ENCODE measurements around the gene ITGB1. TPM values are rescaled to one million over a fixed set of nuclear protein-coding genes. Genes with fewer than 3 reads are reported as not detected.
"Not testable (repeated sequence)": the region's sequence is repeated elsewhere in the genome, so short reads cannot be mapped to it uniquely, and the experiment has no call there.

The ITGB1 gene
- total and polyA plus RNA-seq, 7 experiments from 2014 or later = 26.5 to 205 (median 53.5) TPM

- H3K9me3 Mint-ChIP-seq = peaks cover 0 to 2% (median 0%) of the 10 kb centered on the region in 11 donors
- H3K27ac Mint-ChIP-seq = peak overlapping the region in 8 of 9 donors; percentile 4 to 93 (median 82)
- H3K4me1 Mint-ChIP-seq = peaks cover 15 to 33% (median 24%) of the 10 kb centered on the region in 7 donors
- intact Hi-C loops (cut with micrococcal nuclease) = loop anchor here in 1 of 2 donors (2.0 to 10.0 kb wide), 2 partner anchors 27 to 727 kb away; no protein-coding TSS in a partner anchor
- Histone ChIP-seq H3K9me3 (ENCODE audit: control insufficient read depth in 2 of 3, low read length in 3 of 3) (no peaks in the 10 kb centered on the region), H3K27me3 (ENCODE audit: control insufficient read depth in 2 of 2, insufficient read depth in 2 of 2, low read length in 2 of 2) (no peaks in the 10 kb centered on the region), H3K27ac (ENCODE audit: low read depth, low read length) (no peak overlapping the region), H3K4me3 (ENCODE audit: low read length) (no peak overlapping the region), H3K36me3 (ENCODE audit: control insufficient read depth in 2 of 3, insufficient read depth in 3 of 3, low read length in 3 of 3) (no peaks in the 10 kb centered on the region), H3K4me1 (ENCODE audit: control insufficient read depth in 2 of 2, insufficient read depth in 2 of 2, low read length in 2 of 2) (peaks cover 11 to 32% of the 10 kb centered on the region in 2 donors)
- H3K36me3 Mint-ChIP-seq = no peaks in the 10 kb centered on the region
- POLR2A ChIA-PET = interaction anchor here (2.0 kb wide), 1 partner anchor 604 kb away, joined by 12 read pairs; no protein-coding TSS in a partner anchor
- ATAC-seq (no peak), DNase-seq (peak in 1 of 9 donors; percentile 6)
- CTCF ChIA-PET = interaction anchor here (0.6 kb wide), 1 partner anchor 509 kb away, joined by 4 read pairs; no protein-coding TSS in a partner anchor
- H3K27me3 Mint-ChIP-seq = peaks cover 0 to 5% (median 0%) of the 10 kb centered on the region in 5 donors
- peak overlapping the region in 7 of 10 donors; percentile 8 to 96 (median 90) for H3K4me3 Mint-ChIP-seq
Observed at GRCh38 chr10:32981760-32982159, 23.7 kb upstream of the ITGB1 start.

- Histone ChIP-seq H3K27ac (ENCODE audit: low read depth, low read length) (peak overlapping the region; percentile 56), H3K4me3 (ENCODE audit: low read length) (peak overlapping the region; percentile 64), H3K36me3 (ENCODE audit: control insufficient read depth in 2 of 3, insufficient read depth in 3 of 3, low read length in 3 of 3) (no peaks in the 10 kb centered on the region), H3K9me3 (ENCODE audit: control insufficient read depth in 2 of 3, low read length in 3 of 3) (no peaks in the 10 kb centered on the region), H3K4me1 (ENCODE audit: control insufficient read depth in 2 of 2, insufficient read depth in 2 of 2, low read length in 2 of 2) (peaks cover 11 to 32% of the 10 kb centered on the region in 2 donors), H3K27me3 (ENCODE audit: control insufficient read depth in 2 of 2, insufficient read depth in 2 of 2, low read length in 2 of 2) (no peaks in the 10 kb centered on the region)
- CTCF ChIA-PET = interaction anchor here (0.6 to 1.1 kb wide), 4 partner anchors 13 to 175 kb away, joined by 3 to 4 read pairs (median 3); no protein-coding TSS in a partner anchor
- DNase-seq = peak; percentile 54 to 84 (median 66)
- POLR2A ChIA-PET = interaction anchor here (0.6 to 2.0 kb wide), 5 partner anchors 19 to 775 kb away, joined by 3 to 12 read pairs (median 4); no protein-coding TSS in a partner anchor
- Mint-ChIP-seq H3K36me3 (no peaks in the 10 kb centered on the region), H3K27ac (peak overlapping the region; percentile 82 to 99 (median 93)), H3K9me3 (peaks cover 0 to 2% (median 0%) of the 10 kb centered on the region in 11 donors), H3K4me3 (peak overlapping the region; percentile 90 to 99 (median 95)), H3K4me1 (peaks cover 15 to 33% (median 24%) of the 10 kb centered on the region in 7 donors), H3K27me3 (peaks cover 0 to 5% (median 0%) of the 10 kb centered on the region in 5 donors)
- intact Hi-C loops (cut with micrococcal nuclease) = loop anchor here (1.0 to 10.0 kb wide), 4 partner anchors 23 to 726 kb away; partner anchors contain the start of gene ITGB1 (in 2 of the 2)
- ATAC-seq = peak; percentile 95
Observed at GRCh38 chr10:32980558-32981468, 22.8 kb upstream of the ITGB1 start.

- no peaks in the 10 kb centered on the region for H3K36me3 ChIP-seq (ENCODE audit: control insufficient read depth in 2 of 3, insufficient read depth in 3 of 3, low read length in 3 of 3)
- H3K27me3 ChIP-seq (ENCODE audit: control insufficient read depth in 2 of 2, insufficient read depth in 2 of 2, low read length in 2 of 2) = no peaks in the 10 kb centered on the region
- peak overlapping the region; percentile 90 to 99 (median 95) for H3K4me3 Mint-ChIP-seq
- H3K36me3 Mint-ChIP-seq = no peaks in the 10 kb centered on the region
- DNase-seq (no peak), ATAC-seq (no peak)
- ChIA-PET POLR2A (interaction anchor here (0.6 to 2.0 kb wide), 4 partner anchors 18 to 602 kb away, joined by 3 to 12 read pairs (median 5); no protein-coding TSS in a partner anchor), CTCF (interaction anchor here (0.6 to 1.1 kb wide), 3 partner anchors 24 to 176 kb away, joined by 3 to 4 read pairs (median 3); no protein-coding TSS in a partner anchor)
- H3K9me3 ChIP-seq (ENCODE audit: control insufficient read depth in 2 of 3, low read length in 3 of 3) = no peaks in the 10 kb centered on the region
- H3K9me3 Mint-ChIP-seq = peaks cover 0 to 2% (median 0%) of the 10 kb centered on the region in 11 donors
- H3K27ac Mint-ChIP-seq = peak overlapping the region; percentile 82 to 99 (median 93)
- peaks cover 0 to 5% (median 0%) of the 10 kb centered on the region in 5 donors for H3K27me3 Mint-ChIP-seq
- H3K4me1 ChIP-seq (ENCODE audit: control insufficient read depth in 2 of 2, insufficient read depth in 2 of 2, low read length in 2 of 2) = peaks cover 11 to 32% of the 10 kb centered on the region in 2 donors
- peak overlapping the region; percentile 64 for H3K4me3 ChIP-seq (ENCODE audit: low read length)
- H3K4me1 Mint-ChIP-seq = peaks cover 15 to 33% (median 24%) of the 10 kb centered on the region in 7 donors
- intact Hi-C loops (cut with micrococcal nuclease) = loop anchor here (1.0 to 10.0 kb wide), 4 partner anchors 22 to 725 kb away; partner anchors contain the start of gene ITGB1 (in 2 of the 2)
- H3K27ac ChIP-seq (ENCODE audit: low read depth, low read length) = peak overlapping the region; percentile 56
Observed at GRCh38 chr10:32980242-32980557, 22.2 kb upstream of the ITGB1 start.

GRCh38 chr10:32979719-32980118 is 21.7 kb upstream of the ITGB1 start:
- H3K27me3 ChIP-seq (ENCODE audit: control insufficient read depth in 2 of 2, insufficient read depth in 2 of 2, low read length in 2 of 2); H3K27ac Mint-ChIP-seq; H3K27ac ChIP-seq (ENCODE audit: low read depth, low read length); H3K36me3 ChIP-seq (ENCODE audit: control insufficient read depth in 2 of 3, insufficient read depth in 3 of 3, low read length in 3 of 3); H3K4me3 ChIP-seq (ENCODE audit: low read length); H3K27me3 Mint-ChIP-seq; ATAC-seq; DNase-seq; H3K36me3 Mint-ChIP-seq; H3K9me3 Mint-ChIP-seq; H3K9me3 ChIP-seq (ENCODE audit: control insufficient read depth in 2 of 3, low read length in 3 of 3): not testable (repeated sequence)
- intact Hi-C loops (cut with micrococcal nuclease) = loop anchor here (1.0 to 10.0 kb wide), 4 partner anchors 21 to 725 kb away; partner anchors contain the start of gene ITGB1 (in 2 of the 2)
- peaks cover 11 to 32% of the 10 kb centered on the region in 2 donors for H3K4me1 ChIP-seq (ENCODE audit: control insufficient read depth in 2 of 2, insufficient read depth in 2 of 2, low read length in 2 of 2)
- peaks cover 15 to 33% (median 24%) of the 10 kb centered on the region in 7 donors for H3K4me1 Mint-ChIP-seq
- ChIA-PET POLR2A (interaction anchor here (0.6 to 2.0 kb wide), 4 partner anchors 18 to 602 kb away, joined by 3 to 12 read pairs (median 5); no protein-coding TSS in a partner anchor), CTCF (interaction anchor here (0.6 kb wide), 1 partner anchor 23 kb away, joined by 3 read pairs; no protein-coding TSS in a partner anchor)
- H3K4me3 Mint-ChIP-seq = peak overlapping the region in 8 of 10 donors; percentile 27 to 97 (median 74)

DNA sequence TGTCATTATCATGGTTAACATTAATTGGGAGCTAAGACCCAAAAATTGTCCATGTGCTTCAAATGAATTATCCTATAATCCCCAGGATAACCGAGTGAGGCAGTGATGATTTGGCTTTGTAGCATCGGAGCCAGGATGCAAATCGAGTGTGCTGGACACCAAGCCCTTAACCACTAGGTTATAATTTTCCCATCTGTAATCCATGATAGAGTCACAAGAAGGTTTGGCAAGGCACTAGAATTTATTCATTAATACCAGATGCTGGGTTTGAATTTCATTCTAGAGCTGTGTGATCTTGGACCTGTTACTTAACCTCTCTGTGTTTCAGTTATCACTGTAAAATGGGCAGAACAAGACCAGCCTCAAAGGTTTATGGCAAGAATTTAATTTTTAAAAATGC is 21.0 kb upstream of the ITGB1 start:
- Mint-ChIP-seq H3K27ac (no peak overlapping the region), H3K36me3 (no peaks in the 10 kb centered on the region), H3K9me3 (peaks cover 0 to 2% (median 0%) of the 10 kb centered on the region in 11 donors), H3K4me1 (peaks cover 15 to 33% (median 24%) of the 10 kb centered on the region in 7 donors), H3K27me3 (peaks cover 0 to 5% (median 0%) of the 10 kb centered on the region in 5 donors), H3K4me3 (peak overlapping the region in 1 of 10 donors; percentile 19)
- Histone ChIP-seq H3K4me1 (ENCODE audit: control insufficient read depth in 2 of 2, insufficient read depth in 2 of 2, low read length in 2 of 2) (peaks cover 11 to 32% of the 10 kb centered on the region in 2 donors), H3K9me3 (ENCODE audit: control insufficient read depth in 2 of 3, low read length in 3 of 3) (no peaks in the 10 kb centered on the region), H3K36me3 (ENCODE audit: control insufficient read depth in 2 of 3, insufficient read depth in 3 of 3, low read length in 3 of 3) (no peaks in the 10 kb centered on the region), H3K4me3 (ENCODE audit: low read length) (no peak overlapping the region), H3K27me3 (ENCODE audit: control insufficient read depth in 2 of 2, insufficient read depth in 2 of 2, low read length in 2 of 2) (no peaks in the 10 kb centered on the region), H3K27ac (ENCODE audit: low read depth, low read length) (no peak overlapping the region)
- intact Hi-C loops (cut with micrococcal nuclease) = no loop called here
- POLR2A ChIA-PET = interaction anchor here (1.3 kb wide), 1 partner anchor 17 kb away, joined by 4 read pairs; no protein-coding TSS in a partner anchor
- ATAC-seq (no peak), DNase-seq (no peak)
- CTCF ChIA-PET = no interaction called here

All from naive thymus-derived CD4-positive, alpha-beta T cell (primary cell).